ENCODE data around the gene NKAPL. TPM values are rescaled to one million over a fixed set of nuclear protein-coding genes. Genes with fewer than 3 reads are reported as not detected.
A peak's percentile ranks its signal among the peaks of the same experiment; 100 is the strongest.

The NKAPL gene
- total and polyA plus RNA-seq, 2 of the 13 experiments (the other 11 are each of a cell fraction or from before 2014, with no cell fraction given), result not detected

- TF ChIP-seq, protein P1, sequence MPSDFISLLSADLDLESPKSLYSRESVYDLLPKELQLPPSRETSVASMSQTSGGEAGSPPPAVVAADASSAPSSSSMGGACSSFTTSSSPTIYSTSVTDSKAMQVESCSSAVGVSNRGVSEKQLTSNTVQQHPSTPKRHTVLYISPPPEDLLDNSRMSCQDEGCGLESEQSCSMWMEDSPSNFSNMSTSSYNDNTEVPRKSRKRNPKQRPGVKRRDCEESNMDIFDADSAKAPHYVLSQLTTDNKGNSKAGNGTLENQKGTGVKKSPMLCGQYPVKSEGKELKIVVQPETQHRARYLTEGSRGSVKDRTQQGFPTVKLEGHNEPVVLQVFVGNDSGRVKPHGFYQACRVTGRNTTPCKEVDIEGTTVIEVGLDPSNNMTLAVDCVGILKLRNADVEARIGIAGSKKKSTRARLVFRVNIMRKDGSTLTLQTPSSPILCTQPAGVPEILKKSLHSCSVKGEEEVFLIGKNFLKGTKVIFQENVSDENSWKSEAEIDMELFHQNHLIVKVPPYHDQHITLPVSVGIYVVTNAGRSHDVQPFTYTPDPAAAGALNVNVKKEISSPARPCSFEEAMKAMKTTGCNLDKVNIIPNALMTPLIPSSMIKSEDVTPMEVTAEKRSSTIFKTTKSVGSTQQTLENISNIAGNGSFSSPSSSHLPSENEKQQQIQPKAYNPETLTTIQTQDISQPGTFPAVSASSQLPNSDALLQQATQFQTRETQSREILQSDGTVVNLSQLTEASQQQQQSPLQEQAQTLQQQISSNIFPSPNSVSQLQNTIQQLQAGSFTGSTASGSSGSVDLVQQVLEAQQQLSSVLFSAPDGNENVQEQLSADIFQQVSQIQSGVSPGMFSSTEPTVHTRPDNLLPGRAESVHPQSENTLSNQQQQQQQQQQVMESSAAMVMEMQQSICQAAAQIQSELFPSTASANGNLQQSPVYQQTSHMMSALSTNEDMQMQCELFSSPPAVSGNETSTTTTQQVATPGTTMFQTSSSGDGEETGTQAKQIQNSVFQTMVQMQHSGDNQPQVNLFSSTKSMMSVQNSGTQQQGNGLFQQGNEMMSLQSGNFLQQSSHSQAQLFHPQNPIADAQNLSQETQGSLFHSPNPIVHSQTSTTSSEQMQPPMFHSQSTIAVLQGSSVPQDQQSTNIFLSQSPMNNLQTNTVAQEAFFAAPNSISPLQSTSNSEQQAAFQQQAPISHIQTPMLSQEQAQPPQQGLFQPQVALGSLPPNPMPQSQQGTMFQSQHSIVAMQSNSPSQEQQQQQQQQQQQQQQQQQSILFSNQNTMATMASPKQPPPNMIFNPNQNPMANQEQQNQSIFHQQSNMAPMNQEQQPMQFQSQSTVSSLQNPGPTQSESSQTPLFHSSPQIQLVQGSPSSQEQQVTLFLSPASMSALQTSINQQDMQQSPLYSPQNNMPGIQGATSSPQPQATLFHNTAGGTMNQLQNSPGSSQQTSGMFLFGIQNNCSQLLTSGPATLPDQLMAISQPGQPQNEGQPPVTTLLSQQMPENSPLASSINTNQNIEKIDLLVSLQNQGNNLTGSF (CRISPR knock-in tag; IDR thresholded peaks at IDR 0.05), result no peak
- TF ChIP-seq ZNF670 (CRISPR knock-in tag; IDR thresholded peaks at IDR 0.05; ENCODE audit: borderline replicate concordance) (0 out of 2 replicates have a peak, but pooled peaks have one; percentile 16), GPN1 (CRISPR knock-in tag; IDR thresholded peaks at IDR 0.05; ENCODE audit: borderline replicate concordance) (0 out of 2 replicates have a peak, but pooled peaks have one; percentile 18), ZNF672 (CRISPR knock-in tag; IDR thresholded peaks at IDR 0.05) (no peak), NR1H2 (CRISPR knock-in tag; IDR thresholded peaks at IDR 0.05; ENCODE audit: borderline replicate concordance, low read depth) (0 out of 2 replicates have a peak, but pooled peaks have one; percentile 46), ZNF138 (CRISPR knock-in tag; IDR thresholded peaks at IDR 0.05; ENCODE audit: low read depth) (peak; percentile 45; the same call in 1 of the 2 replicates), ISX (CRISPR knock-in tag; conservative IDR thresholded peaks at IDR 0.05) (no peak), BRD4 (CRISPR knock-in tag; IDR thresholded peaks at IDR 0.05) (peak; percentile 93), MAFG (CRISPR knock-in tag; IDR thresholded peaks at IDR 0.05) (peak; percentile 26; the same call in 1 of the 2 replicates), KLF13 (CRISPR knock-in tag; IDR thresholded peaks at IDR 0.05) (no peak), MXD4 (CRISPR knock-in tag; IDR thresholded peaks at IDR 0.05) (peak; percentile 68; the same call in 1 of the 2 replicates)
- TF ChIP-seq, protein P2, sequence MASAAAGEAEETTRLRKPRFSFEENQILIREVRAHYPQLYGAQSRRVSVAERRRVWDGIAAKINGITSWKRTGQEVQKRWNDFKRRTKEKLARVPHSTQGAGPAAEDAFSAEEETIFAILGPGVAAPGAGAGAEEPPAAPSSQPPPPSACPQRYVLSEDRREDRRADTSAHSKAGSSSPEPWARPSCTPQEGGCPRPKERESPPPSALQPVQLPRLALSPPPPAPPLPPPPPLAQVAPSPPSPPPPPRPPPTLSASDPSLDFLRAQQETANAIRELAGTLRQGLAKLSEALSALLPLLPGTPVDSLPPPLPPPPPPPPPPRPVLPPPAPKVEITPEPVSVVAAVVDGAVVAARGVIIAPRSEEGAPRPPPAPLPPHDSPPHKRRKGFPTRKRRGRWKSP (CRISPR knock-in tag; IDR thresholded peaks at IDR 0.05), result peak; percentile 66
- TF ChIP-seq, protein P3, sequence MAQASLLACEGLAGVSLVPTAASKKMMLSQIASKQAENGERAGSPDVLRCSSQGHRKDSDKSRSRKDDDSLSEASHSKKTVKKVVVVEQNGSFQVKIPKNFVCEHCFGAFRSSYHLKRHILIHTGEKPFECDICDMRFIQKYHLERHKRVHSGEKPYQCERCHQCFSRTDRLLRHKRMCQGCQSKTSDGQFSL (CRISPR knock-in tag; IDR thresholded peaks at IDR 0.05), result peak; percentile 70
- TF ChIP-seq, protein P4, sequence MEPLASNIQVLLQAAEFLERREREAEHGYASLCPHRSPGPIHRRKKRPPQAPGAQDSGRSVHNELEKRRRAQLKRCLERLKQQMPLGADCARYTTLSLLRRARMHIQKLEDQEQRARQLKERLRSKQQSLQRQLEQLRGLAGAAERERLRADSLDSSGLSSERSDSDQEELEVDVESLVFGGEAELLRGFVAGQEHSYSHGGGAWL (CRISPR knock-in tag; IDR thresholded peaks at IDR 0.05), result peak; percentile 63
- TF ChIP-seq, protein P5, sequence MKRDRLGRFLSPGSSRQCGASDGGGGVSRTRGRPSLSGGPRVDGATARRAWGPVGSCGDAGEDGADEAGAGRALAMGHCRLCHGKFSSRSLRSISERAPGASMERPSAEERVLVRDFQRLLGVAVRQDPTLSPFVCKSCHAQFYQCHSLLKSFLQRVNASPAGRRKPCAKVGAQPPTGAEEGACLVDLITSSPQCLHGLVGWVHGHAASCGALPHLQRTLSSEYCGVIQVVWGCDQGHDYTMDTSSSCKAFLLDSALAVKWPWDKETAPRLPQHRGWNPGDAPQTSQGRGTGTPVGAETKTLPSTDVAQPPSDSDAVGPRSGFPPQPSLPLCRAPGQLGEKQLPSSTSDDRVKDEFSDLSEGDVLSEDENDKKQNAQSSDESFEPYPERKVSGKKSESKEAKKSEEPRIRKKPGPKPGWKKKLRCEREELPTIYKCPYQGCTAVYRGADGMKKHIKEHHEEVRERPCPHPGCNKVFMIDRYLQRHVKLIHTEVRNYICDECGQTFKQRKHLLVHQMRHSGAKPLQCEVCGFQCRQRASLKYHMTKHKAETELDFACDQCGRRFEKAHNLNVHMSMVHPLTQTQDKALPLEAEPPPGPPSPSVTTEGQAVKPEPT (CRISPR knock-in tag; IDR thresholded peaks at IDR 0.05; ENCODE audit: low read depth), result peak; percentile 84; the same call in 1 of the 2 replicates
- TF ChIP-seq, protein P6, sequence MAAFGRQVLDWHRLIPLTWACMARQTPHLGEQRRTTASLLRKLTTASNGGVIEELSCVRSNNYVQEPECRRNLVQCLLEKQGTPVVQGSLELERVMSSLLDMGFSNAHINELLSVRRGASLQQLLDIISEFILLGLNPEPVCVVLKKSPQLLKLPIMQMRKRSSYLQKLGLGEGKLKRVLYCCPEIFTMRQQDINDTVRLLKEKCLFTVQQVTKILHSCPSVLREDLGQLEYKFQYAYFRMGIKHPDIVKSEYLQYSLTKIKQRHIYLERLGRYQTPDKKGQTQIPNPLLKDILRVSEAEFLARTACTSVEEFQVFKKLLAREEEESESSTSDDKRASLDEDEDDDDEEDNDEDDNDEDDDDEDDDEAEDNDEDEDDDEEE (CRISPR knock-in tag; IDR thresholded peaks at IDR 0.05), result no peak
- TF ChIP-seq, protein P7, sequence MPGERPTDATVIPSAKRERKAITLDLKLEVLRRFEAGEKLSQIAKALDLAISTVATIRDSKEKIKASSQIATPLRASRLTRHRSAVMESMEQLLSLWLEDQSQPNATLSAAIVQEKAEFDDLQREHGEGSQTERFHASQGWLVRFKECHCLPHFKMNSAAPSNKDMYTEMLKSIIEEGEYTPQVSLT (CRISPR knock-in tag; IDR thresholded peaks at IDR 0.05; ENCODE audit: borderline replicate concordance, low read depth), result no peak
These were observed 33.9 kb upstream of the NKAPL start, which contains the start of gene ZSCAN9 (continued) for GRCh38 chr6:28225056-28225834.

Measured in HepG2 (cell line).